Measurements from ENCODE around the gene TSHR. TPM values are rescaled to one million over a fixed set of nuclear protein-coding genes. Genes with fewer than 3 reads are reported as not detected.

Gene TSHR
- total RNA-seq, 2 experiments from 2014 or later = 4.9 to 40.0 TPM

DNA sequence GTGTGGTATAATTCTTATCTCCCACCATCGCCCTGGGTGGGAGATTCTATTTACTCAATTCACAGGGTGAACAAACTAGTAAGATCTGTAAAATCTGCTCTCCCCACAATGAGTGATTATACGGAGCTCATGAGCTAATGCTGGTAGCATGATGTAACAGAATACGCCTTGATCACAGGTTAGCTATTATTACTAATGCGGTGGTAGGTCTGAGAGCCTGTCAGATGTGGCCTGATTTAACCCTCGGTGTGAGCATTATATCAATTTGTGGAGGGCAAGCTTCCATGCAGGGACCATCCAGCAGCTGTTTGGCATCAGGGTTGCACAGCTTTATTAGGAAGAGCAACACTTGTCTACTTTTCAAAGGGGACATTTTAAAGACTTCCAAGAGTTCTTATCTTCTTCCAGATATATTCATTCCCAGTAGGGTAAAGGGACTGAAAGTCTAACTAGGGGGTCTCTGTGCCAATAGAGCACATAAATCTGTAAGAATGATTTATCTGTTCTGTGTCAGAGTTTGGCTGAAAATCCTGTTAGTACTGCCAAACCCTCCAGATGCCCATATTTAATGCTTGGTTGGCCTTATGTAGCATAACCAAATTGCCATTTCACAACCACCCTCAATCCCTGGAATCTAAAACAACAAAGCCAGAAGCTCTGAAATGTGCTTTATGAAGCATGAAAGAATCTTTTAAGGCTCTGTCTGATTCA is 18.7 kb downstream of the TSHR start:
- no peak overlapping the region for H3K27ac ChIP-seq (ENCODE audit: low read depth, low read length, poor library complexity, severe bottlenecking)
- intact Hi-C loops (cut with micrococcal nuclease; ENCODE audit: unreplicated experiment) = no loop called here
- no peak for TF ChIP-seq EZH2phosphoT487 (IDR thresholded peaks at IDR 0.05; ENCODE audit: borderline replicate concordance, low read depth, low read length)
- TF ChIP-seq, protein P1, sequence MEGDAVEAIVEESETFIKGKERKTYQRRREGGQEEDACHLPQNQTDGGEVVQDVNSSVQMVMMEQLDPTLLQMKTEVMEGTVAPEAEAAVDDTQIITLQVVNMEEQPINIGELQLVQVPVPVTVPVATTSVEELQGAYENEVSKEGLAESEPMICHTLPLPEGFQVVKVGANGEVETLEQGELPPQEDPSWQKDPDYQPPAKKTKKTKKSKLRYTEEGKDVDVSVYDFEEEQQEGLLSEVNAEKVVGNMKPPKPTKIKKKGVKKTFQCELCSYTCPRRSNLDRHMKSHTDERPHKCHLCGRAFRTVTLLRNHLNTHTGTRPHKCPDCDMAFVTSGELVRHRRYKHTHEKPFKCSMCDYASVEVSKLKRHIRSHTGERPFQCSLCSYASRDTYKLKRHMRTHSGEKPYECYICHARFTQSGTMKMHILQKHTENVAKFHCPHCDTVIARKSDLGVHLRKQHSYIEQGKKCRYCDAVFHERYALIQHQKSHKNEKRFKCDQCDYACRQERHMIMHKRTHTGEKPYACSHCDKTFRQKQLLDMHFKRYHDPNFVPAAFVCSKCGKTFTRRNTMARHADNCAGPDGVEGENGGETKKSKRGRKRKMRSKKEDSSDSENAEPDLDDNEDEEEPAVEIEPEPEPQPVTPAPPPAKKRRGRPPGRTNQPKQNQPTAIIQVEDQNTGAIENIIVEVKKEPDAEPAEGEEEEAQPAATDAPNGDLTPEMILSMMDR (conservative IDR thresholded peaks at IDR 0.05; ENCODE audit: low read length) = no peak
- BruUV-seq (replicated peaks) = no TSS peak
- no peaks in the 10 kb centered on the region for H3K9me2 ChIP-seq (ENCODE audit: insufficient read depth, low read length)
- H3K79me2 ChIP-seq (ENCODE audit: insufficient read depth, low read depth, low read length) = no peaks in the 10 kb centered on the region
- peak overlapping the region; percentile 27 for H3K4me2 ChIP-seq (ENCODE audit: low read length)
- DNase-seq (ENCODE audit: low spot score) = no peak
- ChIA-PET POLR2A (interaction anchor here (0.6 to 18.9 kb wide), 9 partner anchors 10 to 498 kb away, joined by 3 to 267 read pairs (median 3); partner anchors contain the start of gene TSHR), CTCF (ENCODE audit: unreplicated experiment) (interaction anchor here (0.6 to 1.4 kb wide), 2 partner anchors 18 to 44 kb away, joined by 3 read pairs; partner anchors contain the start of gene TSHR)
- H3K4me1 ChIP-seq (ENCODE audit: insufficient read depth, low read length, poor library complexity, severe bottlenecking) = peaks cover 53% of the 10 kb centered on the region
- peak overlapping the region; percentile 63; the same call in 1 of the 2 replicates for H2AFZ ChIP-seq (ENCODE audit: low read length)
- H3K4me3 ChIP-seq (ENCODE audit: low read depth, low read length, poor library complexity, severe bottlenecking) = no peak overlapping the region
- H3K9me3 ChIP-seq (ENCODE audit: low read length) = no peaks in the 10 kb centered on the region
- no peaks in the 10 kb centered on the region for H4K20me1 ChIP-seq (ENCODE audit: insufficient read depth, low read length)
- no peaks in the 10 kb centered on the region; the same call in 1 of the 2 replicates for H3K36me3 ChIP-seq (ENCODE audit: insufficient read depth, low read length)

DNA sequence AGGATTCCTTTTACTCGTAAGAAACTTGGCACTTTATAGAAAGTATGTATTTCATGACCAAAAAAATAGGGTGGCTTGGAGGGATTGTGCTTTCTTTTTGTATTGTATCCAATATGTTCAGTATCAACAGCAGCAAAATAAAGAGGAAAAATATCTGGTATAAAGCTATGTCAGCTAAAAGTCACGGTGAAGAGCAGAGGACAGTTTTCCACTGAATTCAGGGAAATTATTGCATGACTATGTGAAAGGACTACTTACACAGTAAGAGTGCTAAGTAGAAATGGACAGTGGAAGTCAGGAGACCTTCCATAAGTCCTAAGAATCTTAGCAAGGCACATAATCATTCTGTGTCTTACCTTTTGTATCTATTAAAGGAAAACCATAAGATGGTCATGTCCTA is 19.3 kb downstream of the TSHR start:
- ChIA-PET CTCF (ENCODE audit: unreplicated experiment) (interaction anchor here (0.6 to 1.4 kb wide), 3 partner anchors 8 to 19 kb away, joined by 3 to 4 read pairs (median 3); partner anchors contain the start of gene TSHR), POLR2A (interaction anchor here (0.6 to 18.9 kb wide), 6 partner anchors 9 to 496 kb away, joined by 3 to 267 read pairs (median 3); partner anchors contain the start of gene TSHR)
- H3K9me3 ChIP-seq (ENCODE audit: low read length) = no peaks in the 10 kb centered on the region
- intact Hi-C loops (cut with micrococcal nuclease; ENCODE audit: unreplicated experiment) = loop anchor here (5.0 kb wide), 1 partner anchor 498 kb away; no protein-coding TSS in a partner anchor
- no peaks in the 10 kb centered on the region for H3K79me2 ChIP-seq (ENCODE audit: insufficient read depth, low read depth, low read length)
- H2AFZ ChIP-seq (ENCODE audit: low read length) = peak overlapping the region; percentile 63; the same call in 1 of the 2 replicates
- BruUV-seq (replicated peaks) = no TSS peak
- H3K4me2 ChIP-seq (ENCODE audit: low read length) = peak overlapping the region; percentile 27; the same call in 1 of the 2 replicates
- H3K9me2 ChIP-seq (ENCODE audit: insufficient read depth, low read length) = no peaks in the 10 kb centered on the region
- no peak overlapping the region for H3K4me3 ChIP-seq (ENCODE audit: low read depth, low read length, poor library complexity, severe bottlenecking)
- no peak overlapping the region for H3K27ac ChIP-seq (ENCODE audit: low read depth, low read length, poor library complexity, severe bottlenecking)
- DNase-seq (ENCODE audit: low spot score) = no peak
- H3K4me1 ChIP-seq (ENCODE audit: insufficient read depth, low read length, poor library complexity, severe bottlenecking) = peaks cover 59% of the 10 kb centered on the region
- no peaks in the 10 kb centered on the region; the same call in 1 of the 2 replicates for H3K36me3 ChIP-seq (ENCODE audit: insufficient read depth, low read length)
- H4K20me1 ChIP-seq (ENCODE audit: insufficient read depth, low read length) = no peaks in the 10 kb centered on the region
- no peak for TF ChIP-seq EZH2phosphoT487 (IDR thresholded peaks at IDR 0.05; ENCODE audit: borderline replicate concordance, low read depth, low read length)
- TF ChIP-seq, protein P1 (conservative IDR thresholded peaks at IDR 0.05; ENCODE audit: low read length) = no peak

Data from OCI-LY7 (cell line).